ENCODE measurements around the gene LSM14B. TPM values are rescaled to one million over a fixed set of nuclear protein-coding genes. Genes with fewer than 3 reads are reported as not detected.

Gene LSM14B
- total and polyA plus RNA-seq, 2 experiments from 2014 or later: 7.1 to 43.1 TPM

DNA sequence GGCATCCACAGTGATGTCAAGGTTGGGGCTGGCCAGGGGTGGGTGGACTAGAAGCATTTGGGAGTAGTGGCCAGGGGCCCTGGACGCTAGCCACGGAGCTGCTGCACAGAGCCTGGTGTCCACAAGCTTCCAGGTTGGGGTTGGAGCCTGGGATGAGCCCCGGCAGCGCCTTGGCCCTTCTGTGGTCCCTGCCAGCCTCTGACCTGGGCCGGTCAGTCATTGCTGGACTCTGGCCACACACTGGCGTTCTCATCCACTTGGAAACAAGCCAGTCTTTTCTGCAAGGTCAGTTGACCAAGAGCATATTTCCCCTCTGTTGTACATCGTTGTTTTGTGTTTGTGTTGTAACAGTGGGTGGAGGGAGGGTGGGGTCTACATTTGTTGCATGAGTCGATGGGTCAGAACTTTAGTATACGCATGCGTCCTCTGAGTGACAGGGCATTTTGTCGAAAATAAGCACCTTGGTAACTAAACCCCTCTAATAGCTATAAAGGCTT, 12.5 kb downstream of the LSM14B start:
- H4K20me1 ChIP-seq (ENCODE audit: insufficient read depth, poor library complexity, severe bottlenecking): peaks cover 25% of the 10 kb centered on the region
- no peak overlapping the region for H3K27ac ChIP-seq
- H3K9me2 ChIP-seq (replicated peaks; ENCODE audit: insufficient read depth): no peaks in the 10 kb centered on the region
- H3K36me3 ChIP-seq (replicated peaks; ENCODE audit: insufficient read depth, low read depth): peaks cover 4% of the 10 kb centered on the region
- peak; percentile 51 for DNase-seq (ENCODE audit: low spot score)
- H3K27me3 ChIP-seq: no peaks in the 10 kb centered on the region
- TF ChIP-seq EZH2phosphoT487 (IDR thresholded peaks at IDR 0.05; ENCODE audit: low read depth, severe bottlenecking, unreplicated experiment) (no peak), EZH2 (IDR thresholded peaks at IDR 0.05; ENCODE audit: borderline replicate concordance) (no peak)
- TF ChIP-seq, protein P1, sequence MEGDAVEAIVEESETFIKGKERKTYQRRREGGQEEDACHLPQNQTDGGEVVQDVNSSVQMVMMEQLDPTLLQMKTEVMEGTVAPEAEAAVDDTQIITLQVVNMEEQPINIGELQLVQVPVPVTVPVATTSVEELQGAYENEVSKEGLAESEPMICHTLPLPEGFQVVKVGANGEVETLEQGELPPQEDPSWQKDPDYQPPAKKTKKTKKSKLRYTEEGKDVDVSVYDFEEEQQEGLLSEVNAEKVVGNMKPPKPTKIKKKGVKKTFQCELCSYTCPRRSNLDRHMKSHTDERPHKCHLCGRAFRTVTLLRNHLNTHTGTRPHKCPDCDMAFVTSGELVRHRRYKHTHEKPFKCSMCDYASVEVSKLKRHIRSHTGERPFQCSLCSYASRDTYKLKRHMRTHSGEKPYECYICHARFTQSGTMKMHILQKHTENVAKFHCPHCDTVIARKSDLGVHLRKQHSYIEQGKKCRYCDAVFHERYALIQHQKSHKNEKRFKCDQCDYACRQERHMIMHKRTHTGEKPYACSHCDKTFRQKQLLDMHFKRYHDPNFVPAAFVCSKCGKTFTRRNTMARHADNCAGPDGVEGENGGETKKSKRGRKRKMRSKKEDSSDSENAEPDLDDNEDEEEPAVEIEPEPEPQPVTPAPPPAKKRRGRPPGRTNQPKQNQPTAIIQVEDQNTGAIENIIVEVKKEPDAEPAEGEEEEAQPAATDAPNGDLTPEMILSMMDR (IDR thresholded peaks at IDR 0.05; ENCODE audit: poor library complexity): no peak
- no peaks in the 10 kb centered on the region for H3K9me3 ChIP-seq (ENCODE audit: low read depth)
- H3K4me2 ChIP-seq: no peak overlapping the region
- no peaks in the 10 kb centered on the region for H3K4me1 ChIP-seq (ENCODE audit: insufficient read depth)
- H3K79me2 ChIP-seq: peaks cover 31% of the 10 kb centered on the region
- H3K4me3 ChIP-seq: no peak overlapping the region
- 79% methylated on average over 9 of the region's 11 CpGs for WGBS (ENCODE audit: low lambda C conversion rate, missing lambda C conversion rate)
- no peak overlapping the region for H2AFZ ChIP-seq

GRCh38 chr20:62135573-62136266, 13.4 kb downstream of the LSM14B start:
- Histone ChIP-seq H3K36me3 (replicated peaks; ENCODE audit: insufficient read depth, low read depth) (peaks cover 4% of the 10 kb centered on the region), H3K79me2 (peaks cover 34% of the 10 kb centered on the region), H3K4me3 (no peak overlapping the region), H3K27ac (no peak overlapping the region), H3K4me1 (ENCODE audit: insufficient read depth) (no peaks in the 10 kb centered on the region), H2AFZ (no peak overlapping the region), H3K9me3 (ENCODE audit: low read depth) (no peaks in the 10 kb centered on the region), H3K9me2 (replicated peaks; ENCODE audit: insufficient read depth) (no peaks in the 10 kb centered on the region), H3K4me2 (no peak overlapping the region), H4K20me1 (ENCODE audit: insufficient read depth, poor library complexity, severe bottlenecking) (peaks cover 35% of the 10 kb centered on the region), H3K27me3 (no peaks in the 10 kb centered on the region)
- TF ChIP-seq EZH2 (IDR thresholded peaks at IDR 0.05; ENCODE audit: borderline replicate concordance): no peak
- TF ChIP-seq EZH2phosphoT487 (IDR thresholded peaks at IDR 0.05; ENCODE audit: low read depth, severe bottlenecking, unreplicated experiment): no peak
- TF ChIP-seq, protein P1 (IDR thresholded peaks at IDR 0.05; ENCODE audit: poor library complexity): no peak
- 97% methylated on average over 8 of the region's 8 CpGs for WGBS (ENCODE audit: low lambda C conversion rate, missing lambda C conversion rate)
- DNase-seq (ENCODE audit: low spot score): no peak

DNA sequence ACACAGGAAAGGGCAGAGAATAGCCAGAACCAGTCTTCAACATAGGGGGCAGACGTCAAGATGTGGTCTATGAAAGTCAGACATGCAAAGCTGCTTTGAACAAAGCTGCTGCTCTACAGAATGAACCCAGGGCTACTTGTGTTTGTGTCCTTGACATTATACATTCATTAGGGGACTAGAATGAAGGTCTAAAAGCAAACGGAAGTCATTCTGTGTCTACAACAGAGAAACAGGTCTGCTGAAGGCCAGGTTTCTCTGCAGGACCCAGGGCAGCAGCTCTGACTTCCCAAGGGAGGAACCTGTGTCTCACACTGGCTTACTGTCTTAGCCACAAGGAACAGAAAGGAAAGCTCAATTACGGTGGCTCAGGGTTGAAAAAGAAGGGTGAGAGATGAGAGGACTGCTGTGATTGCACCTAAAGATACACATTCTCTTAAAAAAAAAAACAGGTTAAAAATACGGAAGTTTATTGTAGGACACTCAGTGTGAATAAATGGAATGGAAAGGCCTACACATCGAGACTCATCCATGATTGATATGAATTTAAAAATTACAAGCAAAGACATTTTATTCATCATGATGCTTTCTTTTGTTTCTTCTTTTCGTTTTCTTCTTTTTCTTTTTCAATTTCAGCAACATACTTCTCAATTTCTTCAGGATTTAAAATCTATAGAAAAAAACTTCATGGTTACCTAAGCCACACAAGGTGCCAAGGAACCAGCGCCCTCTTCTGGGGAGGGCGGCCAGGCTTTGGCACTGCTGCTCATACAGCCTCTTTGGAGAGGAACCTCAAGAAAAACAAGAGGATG, 14.2 kb downstream of the LSM14B start:
- Histone ChIP-seq H3K27me3 (no peaks in the 10 kb centered on the region), H3K4me2 (no peak overlapping the region), H3K36me3 (replicated peaks; ENCODE audit: insufficient read depth, low read depth) (peaks cover 4% of the 10 kb centered on the region), H3K9me3 (ENCODE audit: low read depth) (no peaks in the 10 kb centered on the region), H3K4me1 (ENCODE audit: insufficient read depth) (peaks cover 4% of the 10 kb centered on the region), H3K4me3 (no peak overlapping the region), H3K9me2 (replicated peaks; ENCODE audit: insufficient read depth) (no peaks in the 10 kb centered on the region), H4K20me1 (ENCODE audit: insufficient read depth, poor library complexity, severe bottlenecking) (peaks cover 42% of the 10 kb centered on the region), H3K79me2 (peaks cover 34% of the 10 kb centered on the region), H3K27ac (no peak overlapping the region), H2AFZ (no peak overlapping the region)
- TF ChIP-seq EZH2 (IDR thresholded peaks at IDR 0.05; ENCODE audit: borderline replicate concordance): no peak
- TF ChIP-seq, protein P1 (IDR thresholded peaks at IDR 0.05; ENCODE audit: poor library complexity): peak; percentile 78
- DNase-seq (ENCODE audit: low spot score): peak; percentile 82
- WGBS (ENCODE audit: low lambda C conversion rate, missing lambda C conversion rate): 67% methylated on average over 8 of the region's 8 CpGs

Data from hepatocyte (in vitro differentiated cells).